Panc1 (cell line): ENCODE results near the gene CCDC83. TPM values are rescaled to one million over a fixed set of nuclear protein-coding genes. Genes with fewer than 3 reads are reported as not detected.
"Not testable (repeated sequence)": the region's sequence is repeated elsewhere in the genome, so short reads cannot be mapped to it uniquely, and the experiment has no call there.

ENCODE experiments used
- ATAC-seq: fragments of 200-7000 bp; cut with Tn5 transposase; 2 replicates; pipeline ENCODE4 v1.9.1; 2020; ENCODE audit warnings: mild to moderate bottlenecking, moderate library complexity
- BruUV-seq: library from RNA; stranded (reverse); fragments of 400-500 nt; replicated peaks from 2 replicates; lab custom pipeline; 2021; lab: Mats Ljungman, UMichigan
- CTCF ChIA-PET: fragments of 300-600 bp; sonication (Branson Sonifier 250); formaldehyde crosslinking; loops from one replicate; lab custom pipeline; 2022; ENCODE audit warnings: antibody characterized with exemption; lab: Charles Lee
- POLR2A ChIA-PET: fragments of 300-600 bp; sonication (Branson Sonifier 250); formaldehyde crosslinking; loops from one replicate; lab custom pipeline; 2022; ENCODE audit warnings: antibody characterized with exemption; lab: Charles Lee
- DNase-seq: peaks from one replicate; pipeline ENCODE4 v3.0.0-alpha.2; 2010; ENCODE audit warnings: low read depth, low spot score
- H3K27ac ChIP-seq: 2 replicates; pipeline ENCODE4 v1.5.1; 2011; ENCODE audit warnings: mild to moderate bottlenecking, low read length, inconsistent platforms
- H3K27me3 ChIP-seq: fragments of 200-500 bp; sonication (Bioruptor generic); 2 replicates; pipeline ENCODE4 v1.6.0; 2014; ENCODE audit warnings: low read length, inconsistent platforms; ENCODE audit not compliant: control insufficient read depth, insufficient read depth
- H3K36me3 ChIP-seq: fragments of 200-500 bp; sonication (Bioruptor generic); 2 replicates; pipeline ENCODE4 v1.5.1; 2014; ENCODE audit warnings: inconsistent platforms, mild to moderate bottlenecking, low read length, moderate library complexity; ENCODE audit not compliant: control insufficient read depth, insufficient read depth
- H3K4me1 ChIP-seq: 2 replicates; pipeline ENCODE4 v1.5.1; 2011; ENCODE audit warnings: inconsistent platforms, mild to moderate bottlenecking, low read length, moderate library complexity; ENCODE audit not compliant: control insufficient read depth, insufficient read depth
- H3K4me3 ChIP-seq, 2 experiments: 2 replicates each; pipeline ENCODE4 v1.5.1; 2011 to 2012; ENCODE audit warnings: low read depth in 2 of 2, low read length in 2 of 2, mild to moderate bottlenecking in 2 of 2, inconsistent platforms in 1 of 2, moderate library complexity in 1 of 2
- H3K9me3 ChIP-seq: fragments of 200-500 bp; sonication (Bioruptor generic); 2 replicates; pipeline ENCODE4 v1.5.1; 2014; ENCODE audit warnings: low read depth, mild to moderate bottlenecking, inconsistent platforms, low read length, moderate library complexity; ENCODE audit not compliant: control insufficient read depth, insufficient read depth
- POLR2AphosphoS5 ChIP-seq: IDR thresholded peaks from 2 replicates; pipeline ENCODE4 v1.6.1; 2012; ENCODE audit warnings: mild to moderate bottlenecking, low read depth, low read length, moderate library complexity
- SIN3A ChIP-seq: IDR thresholded peaks from 2 replicates; pipeline ENCODE4 v1.6.1; 2012; ENCODE audit warnings: low read depth, mild to moderate bottlenecking, low read length, moderate library complexity, borderline replicate concordance; ENCODE audit not compliant: insufficient read depth
- TCF7L2 ChIP-seq: IDR thresholded peaks from 2 replicates; pipeline ENCODE4 v1.6.1; 2011; ENCODE audit warnings: mild to moderate bottlenecking, low read depth, low read length, inconsistent platforms
- in situ Hi-C: cut with HindIII; loops from 2 replicates; pipeline ENCODE4 v1.10.0; 2016; ENCODE audit warnings: low sequenced_read_pairs, low pct_unique_long_range_greater_than_20kb
- intact Hi-C: fragments of 100-400 bp; cut with micrococcal nuclease; formaldehyde crosslinking; loops from one replicate; pipeline ENCODE4 v1.10.0; 2022; ENCODE audit not compliant: unreplicated experiment
- total RNA-seq: library from RNA; stranded (reverse); gene quantifications from one replicate; pipeline ENCODE4 v1.2.1, GENCODE V29; 2021; ENCODE audit not compliant: unreplicated experiment
- TF ChIP-seq, protein P1 (sequence below), 2 experiments: IDR thresholded peaks; 2 replicates each; pipeline ENCODE4 v1.6.1; 2011 to 2012; ENCODE audit warnings: low read depth in 2 of 2, control low read depth in 1 of 2, low read length in 1 of 2, mild to moderate bottlenecking in 1 of 2, moderate library complexity in 1 of 2; ENCODE audit not compliant: insufficient read depth in 1 of 2
- TF ChIP-seq, protein P2 (sequence below): fragments of 450-650 bp; IDR thresholded peaks from 2 replicates; pipeline ENCODE4 v1.5.1; 2017; ENCODE audit warnings: mild to moderate bottlenecking

The CCDC83 gene
- total RNA-seq, 1 experiment from 2014 or later = not detected

DNA sequence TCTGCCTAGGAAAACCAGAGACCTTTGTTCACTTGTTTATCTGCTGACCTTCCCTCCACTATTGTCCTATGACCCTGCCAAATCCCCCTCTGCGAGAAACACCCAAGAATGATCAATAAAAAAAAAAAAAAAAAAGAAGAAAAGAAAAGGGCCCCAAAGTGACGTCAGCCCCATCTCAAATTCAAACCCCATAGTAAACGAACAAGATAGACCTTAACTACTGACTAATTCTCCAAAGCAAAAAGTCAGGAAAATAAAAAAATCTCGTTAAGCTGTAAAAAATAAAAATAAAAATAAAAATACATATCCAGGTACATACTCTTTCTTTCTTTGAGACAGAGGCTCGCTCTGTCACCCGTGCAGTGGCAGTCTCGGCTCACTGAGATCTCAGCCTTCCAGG is 1.6 kb upstream of the CCDC83 start:
- intact Hi-C loops = loop anchor here (10.0 kb wide), 1 partner anchor 341 kb away; no protein-coding TSS in a partner anchor
- H3K27ac ChIP-seq = peak overlapping the region; percentile 99
- peaks cover 12% of the 10 kb centered on the region; the same call in 1 of the 2 replicates for H3K9me3 ChIP-seq
- H3K4me3 ChIP-seq = peak overlapping the region; percentile 67 to 74
- DNase-seq, POLR2A ChIA-PET, BruUV-seq, in situ Hi-C loops, ATAC-seq, H3K27me3 ChIP-seq, H3K36me3 ChIP-seq, H3K4me1 ChIP-seq: not testable (repeated sequence)
- CTCF ChIA-PET = interaction anchor here (2.0 kb wide), 1 partner anchor 44 kb away, joined by 7 read pairs; no protein-coding TSS in a partner anchor

DNA sequence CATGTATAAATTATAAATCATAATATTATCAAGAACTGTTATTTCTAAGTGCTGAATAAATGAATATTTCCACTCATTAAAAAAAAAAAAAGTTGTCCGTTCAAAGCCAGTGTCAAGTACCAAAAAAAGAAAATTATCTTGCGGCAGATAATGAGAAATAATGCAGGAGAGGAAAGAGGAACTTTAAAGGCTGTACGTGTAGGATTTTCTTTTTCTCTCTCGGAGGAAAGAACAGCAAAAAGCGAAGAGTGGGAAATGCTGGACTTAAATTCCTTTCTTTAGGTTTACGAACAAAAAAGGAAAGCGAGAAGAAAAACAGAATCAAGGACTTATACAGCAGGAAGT is 999 bp upstream of the CCDC83 start:
- POLR2A ChIA-PET = no interaction called here
- CTCF ChIA-PET = interaction anchor here (0.6 to 2.0 kb wide), 9 partner anchors 25 to 506 kb away, joined by 3 to 9 read pairs (median 5); no protein-coding TSS in a partner anchor
- peaks cover 8% of the 10 kb centered on the region for H3K4me1 ChIP-seq
- BruUV-seq = TSS peak; percentile 88
- H3K9me3 ChIP-seq = peaks cover 12% of the 10 kb centered on the region; the same call in 1 of the 2 replicates
- no peaks in the 10 kb centered on the region for H3K36me3 ChIP-seq
- peak overlapping the region; percentile 67 to 74 for H3K4me3 ChIP-seq
- ATAC-seq = no peak
- DNase-seq = no peak
- H3K27me3 ChIP-seq = no peaks in the 10 kb centered on the region
- intact Hi-C loops (loop anchor here (10.0 kb wide), 1 partner anchor 341 kb away; no protein-coding TSS in a partner anchor), in situ Hi-C loops (no loop called here)
- TF ChIP-seq POLR2AphosphoS5 (no peak), TCF7L2 (no peak), SIN3A (no peak)
- TF ChIP-seq, protein P1, sequence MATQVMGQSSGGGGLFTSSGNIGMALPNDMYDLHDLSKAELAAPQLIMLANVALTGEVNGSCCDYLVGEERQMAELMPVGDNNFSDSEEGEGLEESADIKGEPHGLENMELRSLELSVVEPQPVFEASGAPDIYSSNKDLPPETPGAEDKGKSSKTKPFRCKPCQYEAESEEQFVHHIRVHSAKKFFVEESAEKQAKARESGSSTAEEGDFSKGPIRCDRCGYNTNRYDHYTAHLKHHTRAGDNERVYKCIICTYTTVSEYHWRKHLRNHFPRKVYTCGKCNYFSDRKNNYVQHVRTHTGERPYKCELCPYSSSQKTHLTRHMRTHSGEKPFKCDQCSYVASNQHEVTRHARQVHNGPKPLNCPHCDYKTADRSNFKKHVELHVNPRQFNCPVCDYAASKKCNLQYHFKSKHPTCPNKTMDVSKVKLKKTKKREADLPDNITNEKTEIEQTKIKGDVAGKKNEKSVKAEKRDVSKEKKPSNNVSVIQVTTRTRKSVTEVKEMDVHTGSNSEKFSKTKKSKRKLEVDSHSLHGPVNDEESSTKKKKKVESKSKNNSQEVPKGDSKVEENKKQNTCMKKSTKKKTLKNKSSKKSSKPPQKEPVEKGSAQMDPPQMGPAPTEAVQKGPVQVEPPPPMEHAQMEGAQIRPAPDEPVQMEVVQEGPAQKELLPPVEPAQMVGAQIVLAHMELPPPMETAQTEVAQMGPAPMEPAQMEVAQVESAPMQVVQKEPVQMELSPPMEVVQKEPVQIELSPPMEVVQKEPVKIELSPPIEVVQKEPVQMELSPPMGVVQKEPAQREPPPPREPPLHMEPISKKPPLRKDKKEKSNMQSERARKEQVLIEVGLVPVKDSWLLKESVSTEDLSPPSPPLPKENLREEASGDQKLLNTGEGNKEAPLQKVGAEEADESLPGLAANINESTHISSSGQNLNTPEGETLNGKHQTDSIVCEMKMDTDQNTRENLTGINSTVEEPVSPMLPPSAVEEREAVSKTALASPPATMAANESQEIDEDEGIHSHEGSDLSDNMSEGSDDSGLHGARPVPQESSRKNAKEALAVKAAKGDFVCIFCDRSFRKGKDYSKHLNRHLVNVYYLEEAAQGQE (IDR thresholded peaks at IDR 0.05; ENCODE audit: insufficient read depth in 1 of 2, low read depth in 2 of 2, low read length in 1 of 2) = no peak
- TF ChIP-seq, protein P2, sequence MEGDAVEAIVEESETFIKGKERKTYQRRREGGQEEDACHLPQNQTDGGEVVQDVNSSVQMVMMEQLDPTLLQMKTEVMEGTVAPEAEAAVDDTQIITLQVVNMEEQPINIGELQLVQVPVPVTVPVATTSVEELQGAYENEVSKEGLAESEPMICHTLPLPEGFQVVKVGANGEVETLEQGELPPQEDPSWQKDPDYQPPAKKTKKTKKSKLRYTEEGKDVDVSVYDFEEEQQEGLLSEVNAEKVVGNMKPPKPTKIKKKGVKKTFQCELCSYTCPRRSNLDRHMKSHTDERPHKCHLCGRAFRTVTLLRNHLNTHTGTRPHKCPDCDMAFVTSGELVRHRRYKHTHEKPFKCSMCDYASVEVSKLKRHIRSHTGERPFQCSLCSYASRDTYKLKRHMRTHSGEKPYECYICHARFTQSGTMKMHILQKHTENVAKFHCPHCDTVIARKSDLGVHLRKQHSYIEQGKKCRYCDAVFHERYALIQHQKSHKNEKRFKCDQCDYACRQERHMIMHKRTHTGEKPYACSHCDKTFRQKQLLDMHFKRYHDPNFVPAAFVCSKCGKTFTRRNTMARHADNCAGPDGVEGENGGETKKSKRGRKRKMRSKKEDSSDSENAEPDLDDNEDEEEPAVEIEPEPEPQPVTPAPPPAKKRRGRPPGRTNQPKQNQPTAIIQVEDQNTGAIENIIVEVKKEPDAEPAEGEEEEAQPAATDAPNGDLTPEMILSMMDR = no peak
- H3K27ac ChIP-seq = peak overlapping the region; percentile 99
